GM18502 (cell line): Measurements from ENCODE around the gene ARMC9.

ENCODE experiments used
- ATAC-seq: cut with Tn5 transposase; IDR thresholded peaks from one replicate; pipeline ENCODE4 v1.9.1; 2021; ENCODE audit warnings: mild to moderate bottlenecking; ENCODE audit not compliant: unreplicated experiment, poor library complexity

Gene ARMC9

DNA sequence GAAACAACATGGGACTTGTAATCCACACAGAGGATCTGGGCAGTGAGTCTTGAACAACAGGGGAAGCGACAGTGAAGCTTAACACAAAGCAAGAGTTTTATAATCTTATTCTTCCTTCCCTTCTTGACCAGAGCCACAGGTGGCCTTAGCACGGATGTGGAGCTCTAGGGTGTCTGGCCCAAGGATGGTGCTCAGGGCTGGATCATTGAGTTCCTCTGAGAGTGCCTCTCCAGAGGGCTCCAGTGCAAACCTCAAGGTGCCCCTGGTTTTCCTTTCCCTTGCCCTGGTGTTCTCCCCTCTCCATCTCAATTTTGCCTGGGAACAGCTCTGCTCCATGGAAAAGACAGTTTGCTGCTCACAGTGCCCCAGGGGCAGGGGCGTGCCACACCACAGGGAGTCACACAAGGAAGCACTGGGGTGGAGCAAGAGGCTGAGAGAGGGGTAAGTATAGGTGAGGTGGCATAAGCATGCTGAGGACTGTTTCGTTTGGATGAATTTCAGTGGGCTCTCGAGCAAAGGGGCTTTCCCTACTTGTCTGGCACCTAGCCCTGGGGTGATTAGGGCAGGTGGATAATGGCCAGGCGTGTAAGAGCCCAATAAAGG is 108.5 kb downstream of the ARMC9 start:
- ATAC-seq: no peak

DNA sequence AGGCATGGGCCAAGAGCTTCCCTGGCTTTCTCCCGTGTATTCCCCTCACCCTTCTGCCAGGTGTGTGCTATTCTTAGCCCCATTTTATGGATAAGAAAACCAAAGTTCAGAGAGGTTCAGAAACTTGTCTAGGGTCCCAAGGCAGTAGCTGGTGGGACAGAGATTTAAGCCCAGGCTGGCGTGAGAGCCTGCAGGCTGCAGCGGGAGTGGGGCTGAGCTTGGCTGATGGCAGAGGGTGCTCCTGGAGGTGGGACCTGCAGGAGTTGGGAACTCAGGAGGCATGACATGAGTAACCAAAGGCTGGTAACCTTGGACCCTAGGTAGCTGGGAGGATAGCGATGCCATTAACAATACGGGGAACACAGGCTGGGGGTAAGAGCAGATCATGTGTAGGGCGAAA is 109.8 kb downstream of the ARMC9 start:
- ATAC-seq: no peak

DNA sequence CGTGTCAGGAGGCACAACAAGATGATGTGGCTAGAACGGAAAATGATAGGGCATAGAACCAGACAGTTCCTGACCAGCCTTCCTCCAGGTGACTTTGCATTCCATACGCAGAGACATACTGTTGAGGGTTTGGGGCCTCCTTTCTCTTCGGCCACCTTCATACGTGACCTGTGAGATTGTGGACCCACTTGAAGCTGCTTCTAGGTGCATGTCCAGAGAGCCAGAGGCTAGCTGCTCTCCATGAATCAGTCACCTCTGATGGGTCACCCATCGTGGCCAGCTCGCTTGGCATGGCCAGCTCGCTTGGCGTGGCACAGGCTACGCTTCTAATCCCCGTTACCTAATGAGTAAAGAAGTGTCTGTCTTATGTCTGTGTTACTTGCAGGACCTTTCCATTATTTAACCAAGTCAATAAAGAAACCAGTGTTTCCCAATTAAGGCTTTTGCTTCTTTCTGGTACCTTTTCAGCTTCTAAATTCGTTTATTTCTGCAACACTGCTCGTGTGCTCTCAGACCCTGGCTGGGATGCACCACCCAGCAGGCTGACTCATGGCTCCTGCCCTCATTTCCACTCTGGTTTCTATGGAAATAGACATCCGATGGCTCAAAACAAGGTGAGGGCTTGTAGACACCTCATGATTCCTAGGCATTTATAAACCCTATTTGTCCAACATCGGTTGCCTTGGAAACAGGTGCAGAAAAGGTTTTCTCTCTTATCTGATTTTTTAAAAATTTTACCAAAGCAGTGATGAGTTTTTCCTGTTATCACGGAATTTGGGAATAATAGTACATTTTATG is 110.4 kb downstream of the ARMC9 start:
- ATAC-seq: no peak

DNA sequence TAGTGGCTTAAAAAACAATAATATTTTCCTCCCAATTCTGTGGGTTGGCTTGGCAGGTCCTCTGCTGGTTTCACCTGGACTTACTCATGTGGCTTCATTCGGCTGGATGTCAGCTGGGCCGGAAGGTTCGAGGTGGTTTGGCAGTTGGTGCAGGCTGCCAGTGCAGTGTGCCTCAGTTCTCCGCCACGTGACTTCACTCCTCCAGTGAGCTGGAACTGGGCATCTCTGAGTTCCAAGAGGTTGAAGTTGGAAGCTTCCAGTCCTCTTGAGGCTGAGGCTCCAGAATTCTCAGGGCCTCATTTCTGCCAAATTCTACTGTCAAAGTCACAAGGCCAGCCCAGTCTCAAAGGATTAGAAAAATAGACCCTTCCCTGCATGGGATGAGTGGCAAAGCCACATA is 113.6 kb downstream of the ARMC9 start:
- ATAC-seq: no peak

DNA sequence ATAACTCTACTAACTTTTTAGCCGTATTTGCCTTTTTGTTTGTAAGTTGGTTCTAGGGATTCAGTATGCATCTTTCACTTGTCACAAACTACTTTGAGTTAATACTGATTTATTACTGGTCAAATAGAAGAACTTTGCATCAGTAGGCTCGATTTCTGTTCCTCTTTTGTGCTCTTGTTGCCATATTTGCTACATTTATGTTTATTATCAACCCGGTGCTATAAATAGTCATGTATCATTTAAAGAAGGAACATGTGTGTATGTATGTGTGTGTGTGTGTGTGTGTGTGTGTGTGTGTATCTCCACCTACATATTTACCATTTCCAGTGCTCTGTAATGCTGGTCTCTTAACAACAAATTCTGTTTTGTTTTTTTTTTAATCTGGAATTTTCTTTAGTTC is 117.5 kb downstream of the ARMC9 start:
- no peak for ATAC-seq

DNA sequence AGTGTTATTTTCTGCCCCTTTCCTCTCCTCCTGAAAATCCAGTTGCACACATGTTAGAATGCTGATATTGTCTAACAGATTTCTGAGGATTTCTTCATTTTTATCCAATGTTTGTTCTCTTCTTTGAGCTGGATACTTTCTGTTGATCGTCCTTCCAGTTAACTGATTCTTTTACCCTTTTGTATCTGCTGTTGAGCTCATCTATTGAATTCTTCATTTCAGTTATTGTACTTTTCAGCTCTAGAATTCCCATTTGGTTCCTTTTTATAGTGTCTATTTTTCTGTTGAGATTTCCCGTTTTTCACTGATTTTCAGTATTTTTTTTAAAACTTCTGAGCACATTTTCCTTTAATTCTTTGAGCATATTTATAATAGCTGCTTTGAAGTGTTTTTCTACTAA is 119.1 kb downstream of the ARMC9 start:
- ATAC-seq: no peak

DNA sequence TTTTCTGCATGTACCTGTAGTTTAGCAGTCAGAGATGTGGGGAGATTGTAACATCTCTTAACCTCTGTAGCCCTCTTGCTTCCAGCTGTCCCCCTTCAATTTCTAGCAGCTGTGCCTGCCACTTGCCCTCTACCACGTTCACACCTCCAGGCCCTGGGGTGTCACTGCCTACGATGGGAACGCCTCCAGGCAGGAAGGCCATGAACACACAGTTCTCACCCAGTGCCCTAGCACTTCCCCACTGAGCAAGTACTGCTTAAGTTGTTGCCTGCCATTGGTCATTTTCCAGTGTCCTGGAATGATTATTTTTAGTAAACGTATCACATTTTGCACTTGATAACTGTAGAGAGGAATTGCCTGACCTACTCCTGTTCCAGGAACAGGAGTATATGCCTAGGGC is 120.0 kb downstream of the ARMC9 start:
- ATAC-seq: no peak

DNA sequence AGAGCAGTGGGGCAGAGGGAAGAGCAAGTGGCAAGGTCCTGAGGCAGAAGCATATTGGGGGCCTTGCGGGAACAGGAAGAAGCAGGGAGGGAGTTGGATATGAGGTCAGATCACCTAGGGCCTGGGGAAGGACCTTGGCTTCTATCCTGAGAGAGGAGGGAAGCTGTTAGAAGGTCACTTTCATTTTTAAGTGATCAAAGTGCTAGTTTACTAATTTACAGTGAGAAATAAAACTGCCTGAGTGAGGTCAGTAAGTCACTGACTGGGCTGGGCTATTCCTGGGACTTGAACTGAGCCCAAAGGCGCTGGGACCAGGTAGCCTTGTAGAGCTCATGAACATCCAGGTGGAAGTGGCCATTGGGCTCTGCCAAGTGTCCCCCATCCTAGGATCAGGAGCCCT is 120.5 kb downstream of the ARMC9 start:
- no peak for ATAC-seq

DNA sequence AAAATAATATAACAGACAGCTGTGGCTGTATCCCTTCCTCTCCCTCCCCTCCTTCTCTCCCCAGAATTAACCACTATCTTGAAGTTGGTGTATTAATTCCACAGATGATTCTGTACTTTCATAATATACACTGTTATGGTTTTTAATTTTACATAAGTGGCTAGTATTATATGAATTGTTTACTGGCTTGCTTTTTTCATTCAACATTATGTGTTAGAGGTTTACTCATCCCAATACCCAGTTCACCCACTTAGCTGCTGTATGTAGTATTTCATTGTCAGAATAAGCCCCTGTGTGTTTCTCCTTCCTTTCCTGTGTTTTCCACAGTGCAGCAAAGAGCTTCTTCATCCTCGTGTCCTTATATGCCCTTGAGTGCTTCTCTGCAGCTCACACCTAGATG is 121.4 kb downstream of the ARMC9 start:
- no peak for ATAC-seq

DNA sequence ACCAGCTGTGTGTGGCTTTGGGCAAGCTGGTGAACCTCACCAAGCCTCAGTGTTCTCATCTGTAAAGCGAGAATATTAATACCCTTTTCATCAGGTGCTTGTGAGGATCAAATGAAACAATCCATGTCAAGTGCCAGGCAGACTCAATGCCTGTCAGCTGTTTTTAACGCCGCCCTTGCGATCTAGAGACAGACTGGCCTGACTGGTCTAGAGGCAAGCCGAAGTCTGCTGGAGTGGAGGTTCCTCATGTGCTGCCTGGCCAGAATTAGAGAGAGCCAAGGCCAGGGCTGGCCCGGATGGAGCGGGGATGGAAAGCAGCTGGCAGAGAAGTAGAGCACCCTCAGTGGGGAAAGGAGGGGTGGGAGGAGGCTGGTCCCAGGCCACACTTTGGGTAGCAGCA is 122.6 kb downstream of the ARMC9 start:
- no peak for ATAC-seq

DNA sequence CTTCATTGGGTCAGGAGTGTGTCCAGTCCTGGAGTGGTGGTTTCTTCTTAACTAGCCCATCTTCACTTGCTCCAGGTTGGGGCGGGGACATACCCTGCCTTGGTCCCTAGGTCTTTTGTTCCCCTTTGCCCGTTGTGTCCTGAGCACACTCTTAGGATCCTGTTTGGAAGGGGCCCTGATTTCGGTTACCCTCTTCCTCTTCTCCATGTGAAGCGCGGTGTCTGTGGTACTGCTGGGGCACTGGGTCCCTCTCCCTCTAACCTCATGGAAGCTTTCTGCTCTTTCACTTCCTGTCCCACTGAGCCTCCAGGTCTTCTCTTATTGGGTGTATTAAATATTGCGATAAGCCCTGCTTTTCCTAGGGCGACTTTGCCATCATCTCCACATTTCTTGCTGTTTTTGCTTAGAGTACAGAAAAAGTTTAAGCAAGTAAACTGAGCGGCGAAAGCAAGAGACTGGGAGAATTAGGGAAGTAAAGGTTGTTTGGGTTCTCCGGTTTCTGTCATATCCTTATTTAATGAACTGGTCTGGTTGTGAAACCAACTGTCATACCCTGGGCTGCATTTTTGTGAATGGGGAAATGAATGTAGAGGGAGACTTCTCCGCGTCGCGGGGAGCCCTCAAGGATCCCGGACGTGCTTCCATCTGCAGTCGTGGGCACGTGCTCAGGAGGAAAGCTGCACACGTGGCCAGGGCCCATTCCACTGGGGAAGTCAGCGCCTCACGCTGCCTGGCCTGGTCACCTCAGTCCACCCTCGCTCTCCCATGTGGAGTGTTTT is 123.3 kb downstream of the ARMC9 start:
- ATAC-seq: no peak

DNA sequence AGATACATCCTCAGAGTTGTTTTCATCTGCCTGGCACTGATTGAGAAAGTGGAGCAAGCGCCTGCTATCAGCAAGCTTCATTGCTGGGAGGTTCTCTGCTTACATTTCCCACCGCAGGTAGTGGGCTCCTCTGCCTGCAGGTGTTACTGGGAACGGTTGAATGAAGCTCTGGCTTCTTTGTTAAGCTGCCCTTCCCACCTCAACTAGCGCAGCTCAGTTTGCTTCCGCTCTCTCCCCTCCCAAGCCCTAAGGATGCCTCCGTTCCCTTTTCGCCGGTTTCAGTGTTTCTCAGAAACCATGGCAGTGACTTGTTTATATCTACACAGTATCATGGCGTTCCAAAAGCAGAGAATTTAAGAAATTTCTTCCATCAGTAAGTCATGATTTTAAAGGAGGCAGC is 124.9 kb downstream of the ARMC9 start:
- no peak for ATAC-seq

DNA sequence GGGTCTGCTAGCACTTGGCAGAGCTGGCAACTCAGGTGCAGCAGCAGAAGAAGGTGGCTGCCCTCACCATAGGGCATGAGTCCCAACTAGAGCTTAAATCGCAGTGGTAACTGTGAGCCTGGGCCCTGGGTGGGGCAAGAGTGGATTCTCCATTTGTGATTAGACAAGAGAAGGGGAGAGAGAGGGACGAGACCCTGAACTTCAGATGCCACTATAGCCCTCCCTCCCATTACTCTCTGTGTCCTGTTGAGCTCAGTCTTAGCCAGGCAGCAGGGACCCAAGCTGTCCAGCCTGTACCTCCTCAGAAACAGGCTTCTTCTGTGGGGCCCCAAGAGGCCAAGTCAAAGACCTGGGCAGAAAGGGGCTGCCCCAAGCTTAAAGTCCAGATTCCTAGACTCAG is 127.4 kb downstream of the ARMC9 start:
- ATAC-seq: no peak

DNA sequence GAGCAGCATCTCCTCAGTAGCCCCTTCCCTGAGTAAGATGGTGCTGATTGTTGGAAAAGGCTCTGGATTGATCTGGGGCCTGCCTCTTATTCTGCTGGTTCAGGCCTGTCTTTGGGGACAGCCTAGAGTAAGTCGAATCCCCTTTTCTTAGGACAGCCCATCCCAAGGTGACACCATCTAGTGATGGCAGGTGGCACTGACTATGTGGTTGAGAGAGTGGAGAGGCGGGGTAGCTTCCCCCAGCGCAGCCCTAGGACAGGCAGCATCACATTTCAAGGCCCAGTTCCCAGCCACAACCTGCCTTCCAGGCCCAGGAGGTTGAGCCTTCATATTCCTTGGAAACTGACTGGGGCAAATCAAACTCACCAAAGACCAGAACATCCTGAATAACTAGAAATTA is 128.0 kb downstream of the ARMC9 start:
- no peak for ATAC-seq

DNA sequence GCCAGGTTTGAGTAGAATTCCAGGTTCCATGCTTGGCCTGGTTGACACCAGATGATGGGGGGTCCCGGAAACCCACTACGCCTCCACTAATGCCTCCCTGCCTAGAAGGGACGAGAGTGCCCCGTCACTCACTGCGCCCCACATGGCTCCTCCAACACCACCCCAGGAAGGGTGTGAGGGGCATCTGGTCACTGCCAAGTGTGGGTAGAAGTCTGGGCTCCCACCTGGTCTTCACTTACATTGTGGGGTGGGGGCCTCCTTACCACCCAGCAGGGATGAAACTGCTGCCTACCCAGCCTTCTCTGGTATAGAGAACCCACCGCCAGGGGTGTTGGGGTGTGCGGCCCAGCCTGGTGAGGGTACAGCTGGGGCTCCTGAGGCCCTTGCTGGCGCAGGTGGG is 131.9 kb downstream of the ARMC9 start:
- no peak for ATAC-seq

DNA sequence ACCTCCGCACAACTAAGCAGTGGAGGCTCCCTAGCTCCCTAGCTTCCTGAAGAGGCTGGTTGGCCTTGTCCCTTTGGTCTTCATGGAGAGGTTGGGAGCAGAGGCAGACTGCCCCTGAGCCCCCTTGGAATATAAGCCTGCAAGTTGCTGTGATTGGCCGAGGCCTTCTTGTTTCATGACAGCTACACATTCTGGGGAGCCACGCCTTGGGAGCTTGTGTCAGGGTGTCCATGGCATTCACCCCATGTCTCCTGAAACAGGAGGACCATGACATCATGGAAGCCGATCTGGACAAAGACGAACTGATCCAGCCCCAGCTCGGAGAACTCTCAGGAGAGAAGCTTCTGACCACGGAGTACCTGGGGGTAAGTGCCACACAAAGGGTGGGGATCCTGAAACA is 133.1 kb downstream of the ARMC9 start:
- no peak for ATAC-seq

DNA sequence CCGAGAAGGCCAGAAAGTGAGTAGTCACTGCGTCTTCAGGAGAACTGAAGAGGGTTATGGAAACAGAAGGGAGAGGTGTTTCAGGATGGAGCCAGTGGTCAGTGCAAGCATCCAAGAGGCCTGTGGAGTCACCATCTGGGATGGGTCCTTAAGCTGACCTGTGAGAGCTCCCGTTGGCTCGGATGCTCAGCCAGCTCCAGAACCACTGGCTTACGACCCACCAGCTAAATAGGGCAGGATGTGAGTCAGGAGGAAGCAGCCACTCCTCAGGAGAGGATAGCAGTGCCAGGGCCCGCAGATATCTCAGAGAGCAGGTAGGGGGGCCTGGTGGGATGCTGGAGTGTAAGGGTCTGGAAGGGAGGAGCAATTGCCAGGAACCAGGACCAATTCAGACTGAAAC is 134.0 kb downstream of the ARMC9 start:
- no peak for ATAC-seq

DNA sequence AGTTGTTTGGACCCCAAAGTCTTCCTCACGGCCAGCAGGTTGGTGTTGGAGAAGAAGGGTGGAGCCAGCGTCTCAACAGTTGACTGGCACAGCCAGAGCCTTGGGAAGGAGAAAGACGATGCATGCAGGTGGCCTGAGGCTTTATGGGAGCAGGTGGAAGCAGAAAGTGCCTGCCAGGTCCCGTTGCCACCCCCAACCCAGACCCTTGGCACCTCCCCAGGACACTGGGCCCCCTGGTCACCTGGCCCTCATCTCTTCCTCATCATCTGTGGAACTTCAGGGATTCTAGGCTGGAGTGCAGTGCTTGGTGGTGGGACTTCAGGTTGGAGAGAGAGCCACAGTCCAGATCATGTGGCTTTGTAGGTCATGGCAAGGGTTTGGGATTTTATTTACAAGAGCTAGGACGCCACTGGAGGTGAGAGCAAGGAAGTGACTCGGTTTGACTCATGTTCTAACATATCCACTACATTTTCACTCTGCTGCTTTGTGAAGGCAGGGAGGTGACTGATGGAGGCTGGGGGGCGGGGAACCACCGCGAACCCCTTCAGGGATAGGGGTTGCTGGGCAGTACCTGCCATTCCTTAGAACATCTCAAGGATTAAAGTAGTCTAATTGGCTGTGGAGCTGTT is 134.6 kb downstream of the ARMC9 start:
- no peak for ATAC-seq

DNA sequence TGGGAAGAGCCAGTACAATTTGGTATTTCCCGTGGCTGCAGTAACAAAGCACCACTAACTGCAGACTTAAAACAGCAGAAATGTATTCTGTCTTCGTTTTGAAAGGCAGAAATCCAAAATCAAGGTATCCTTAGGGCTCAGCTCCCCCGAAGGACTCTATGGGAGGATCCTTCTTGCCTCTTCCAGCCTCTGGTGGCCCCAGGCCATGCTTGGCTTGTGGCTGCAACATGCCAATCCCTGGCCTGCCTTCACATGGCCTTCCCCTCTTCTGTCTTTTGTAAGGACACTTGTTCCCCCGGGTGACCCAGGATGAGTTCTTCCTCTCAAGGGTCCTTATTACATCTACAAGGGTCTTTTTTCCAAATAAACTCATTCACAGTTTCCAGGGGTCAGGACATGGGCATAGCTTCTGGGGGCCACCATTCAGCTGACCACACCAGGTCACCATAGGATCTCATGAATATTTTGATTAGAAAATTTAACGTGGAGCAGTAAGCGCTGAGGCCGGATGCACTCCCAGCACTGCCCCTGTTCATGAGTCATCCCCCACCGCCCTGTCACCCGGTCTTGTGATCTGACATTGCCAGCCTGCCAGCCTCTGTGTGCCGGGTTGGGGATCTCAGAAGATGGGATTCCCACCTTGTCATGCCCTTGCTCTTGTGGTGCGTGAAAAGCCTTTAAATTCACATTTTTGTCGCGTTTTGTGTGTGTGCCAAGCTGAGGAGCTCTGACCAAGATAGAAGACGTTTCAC is 135.9 kb downstream of the ARMC9 start:
- no peak for ATAC-seq

DNA sequence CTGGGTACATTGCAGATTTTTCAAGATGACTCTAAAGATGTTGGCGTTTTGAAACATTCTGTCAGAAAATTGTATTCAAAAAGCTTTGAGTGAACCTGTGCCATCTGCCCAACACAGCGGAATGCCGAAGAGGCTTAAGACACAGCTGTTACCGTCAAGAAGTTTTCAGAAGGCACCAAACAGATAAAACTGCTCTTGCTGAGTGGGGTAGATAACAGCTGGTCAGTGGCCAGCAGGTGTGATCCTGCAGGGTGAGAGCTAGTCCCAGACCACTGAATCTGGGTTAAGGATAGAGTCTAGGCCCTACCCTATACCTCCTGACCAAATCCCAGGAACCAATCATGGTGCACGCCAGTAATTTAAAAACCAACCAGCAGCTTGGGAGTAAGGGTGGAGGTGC is 136.6 kb downstream of the ARMC9 start:
- no peak for ATAC-seq
